ENCODE data around the gene CFLAR.

DNA sequence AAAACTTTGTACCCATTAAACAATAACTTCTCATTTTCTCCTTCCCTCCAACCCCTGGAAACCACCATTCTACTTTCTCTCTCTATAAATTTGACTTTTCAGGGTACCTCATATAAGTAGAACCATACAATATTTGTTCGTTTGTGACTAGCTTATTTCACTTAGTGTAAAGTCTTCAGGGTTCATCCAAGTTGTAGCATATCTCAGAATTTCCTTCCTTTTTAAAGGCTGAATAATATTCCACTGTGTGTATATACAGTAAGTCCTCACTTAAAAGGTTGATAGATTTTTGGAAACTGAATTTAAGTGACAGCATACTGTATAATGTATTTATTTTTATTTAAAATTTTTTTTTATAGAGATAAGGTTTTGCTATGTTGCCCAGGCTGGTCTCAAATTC lies 80.8 kb downstream of the CFLAR start:
- TF ChIP-seq, protein P1, sequence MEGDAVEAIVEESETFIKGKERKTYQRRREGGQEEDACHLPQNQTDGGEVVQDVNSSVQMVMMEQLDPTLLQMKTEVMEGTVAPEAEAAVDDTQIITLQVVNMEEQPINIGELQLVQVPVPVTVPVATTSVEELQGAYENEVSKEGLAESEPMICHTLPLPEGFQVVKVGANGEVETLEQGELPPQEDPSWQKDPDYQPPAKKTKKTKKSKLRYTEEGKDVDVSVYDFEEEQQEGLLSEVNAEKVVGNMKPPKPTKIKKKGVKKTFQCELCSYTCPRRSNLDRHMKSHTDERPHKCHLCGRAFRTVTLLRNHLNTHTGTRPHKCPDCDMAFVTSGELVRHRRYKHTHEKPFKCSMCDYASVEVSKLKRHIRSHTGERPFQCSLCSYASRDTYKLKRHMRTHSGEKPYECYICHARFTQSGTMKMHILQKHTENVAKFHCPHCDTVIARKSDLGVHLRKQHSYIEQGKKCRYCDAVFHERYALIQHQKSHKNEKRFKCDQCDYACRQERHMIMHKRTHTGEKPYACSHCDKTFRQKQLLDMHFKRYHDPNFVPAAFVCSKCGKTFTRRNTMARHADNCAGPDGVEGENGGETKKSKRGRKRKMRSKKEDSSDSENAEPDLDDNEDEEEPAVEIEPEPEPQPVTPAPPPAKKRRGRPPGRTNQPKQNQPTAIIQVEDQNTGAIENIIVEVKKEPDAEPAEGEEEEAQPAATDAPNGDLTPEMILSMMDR (IDR thresholded peaks at IDR 0.05 in 2 of 3, conservative IDR thresholded peaks at IDR 0.05 in 1 of 3; ENCODE audit: borderline replicate concordance in 1 of 3, insufficient read depth in 1 of 3, low read depth in 2 of 3, low read length in 2 of 3) = no peak
- TF ChIP-seq POLR2A (IDR thresholded peaks at IDR 0.05; ENCODE audit: borderline replicate concordance, extremely low read depth, insufficient read depth, insufficient read length) = no peak
- TF ChIP-seq, protein P2, sequence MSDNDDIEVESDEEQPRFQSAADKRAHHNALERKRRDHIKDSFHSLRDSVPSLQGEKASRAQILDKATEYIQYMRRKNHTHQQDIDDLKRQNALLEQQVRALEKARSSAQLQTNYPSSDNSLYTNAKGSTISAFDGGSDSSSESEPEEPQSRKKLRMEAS (IDR thresholded peaks at IDR 0.05) = no peak
- TF ChIP-seq, protein P3, sequence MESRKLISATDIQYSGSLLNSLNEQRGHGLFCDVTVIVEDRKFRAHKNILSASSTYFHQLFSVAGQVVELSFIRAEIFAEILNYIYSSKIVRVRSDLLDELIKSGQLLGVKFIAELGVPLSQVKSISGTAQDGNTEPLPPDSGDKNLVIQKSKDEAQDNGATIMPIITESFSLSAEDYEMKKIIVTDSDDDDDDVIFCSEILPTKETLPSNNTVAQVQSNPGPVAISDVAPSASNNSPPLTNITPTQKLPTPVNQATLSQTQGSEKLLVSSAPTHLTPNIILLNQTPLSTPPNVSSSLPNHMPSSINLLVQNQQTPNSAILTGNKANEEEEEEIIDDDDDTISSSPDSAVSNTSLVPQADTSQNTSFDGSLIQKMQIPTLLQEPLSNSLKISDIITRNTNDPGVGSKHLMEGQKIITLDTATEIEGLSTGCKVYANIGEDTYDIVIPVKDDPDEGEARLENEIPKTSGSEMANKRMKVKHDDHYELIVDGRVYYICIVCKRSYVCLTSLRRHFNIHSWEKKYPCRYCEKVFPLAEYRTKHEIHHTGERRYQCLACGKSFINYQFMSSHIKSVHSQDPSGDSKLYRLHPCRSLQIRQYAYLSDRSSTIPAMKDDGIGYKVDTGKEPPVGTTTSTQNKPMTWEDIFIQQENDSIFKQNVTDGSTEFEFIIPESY (IDR thresholded peaks at IDR 0.05; ENCODE audit: extremely low read depth, insufficient replicate concordance, low read length) = no peak
- TF ChIP-seq, protein P4, sequence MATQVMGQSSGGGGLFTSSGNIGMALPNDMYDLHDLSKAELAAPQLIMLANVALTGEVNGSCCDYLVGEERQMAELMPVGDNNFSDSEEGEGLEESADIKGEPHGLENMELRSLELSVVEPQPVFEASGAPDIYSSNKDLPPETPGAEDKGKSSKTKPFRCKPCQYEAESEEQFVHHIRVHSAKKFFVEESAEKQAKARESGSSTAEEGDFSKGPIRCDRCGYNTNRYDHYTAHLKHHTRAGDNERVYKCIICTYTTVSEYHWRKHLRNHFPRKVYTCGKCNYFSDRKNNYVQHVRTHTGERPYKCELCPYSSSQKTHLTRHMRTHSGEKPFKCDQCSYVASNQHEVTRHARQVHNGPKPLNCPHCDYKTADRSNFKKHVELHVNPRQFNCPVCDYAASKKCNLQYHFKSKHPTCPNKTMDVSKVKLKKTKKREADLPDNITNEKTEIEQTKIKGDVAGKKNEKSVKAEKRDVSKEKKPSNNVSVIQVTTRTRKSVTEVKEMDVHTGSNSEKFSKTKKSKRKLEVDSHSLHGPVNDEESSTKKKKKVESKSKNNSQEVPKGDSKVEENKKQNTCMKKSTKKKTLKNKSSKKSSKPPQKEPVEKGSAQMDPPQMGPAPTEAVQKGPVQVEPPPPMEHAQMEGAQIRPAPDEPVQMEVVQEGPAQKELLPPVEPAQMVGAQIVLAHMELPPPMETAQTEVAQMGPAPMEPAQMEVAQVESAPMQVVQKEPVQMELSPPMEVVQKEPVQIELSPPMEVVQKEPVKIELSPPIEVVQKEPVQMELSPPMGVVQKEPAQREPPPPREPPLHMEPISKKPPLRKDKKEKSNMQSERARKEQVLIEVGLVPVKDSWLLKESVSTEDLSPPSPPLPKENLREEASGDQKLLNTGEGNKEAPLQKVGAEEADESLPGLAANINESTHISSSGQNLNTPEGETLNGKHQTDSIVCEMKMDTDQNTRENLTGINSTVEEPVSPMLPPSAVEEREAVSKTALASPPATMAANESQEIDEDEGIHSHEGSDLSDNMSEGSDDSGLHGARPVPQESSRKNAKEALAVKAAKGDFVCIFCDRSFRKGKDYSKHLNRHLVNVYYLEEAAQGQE (IDR thresholded peaks at IDR 0.05; ENCODE audit: low read depth) = no peak
- no peak for TF ChIP-seq FOSL1 (IDR thresholded peaks at IDR 0.05; ENCODE audit: low read depth)
- no peak for TF ChIP-seq POLR2AphosphoS5 (IDR thresholded peaks at IDR 0.05; ENCODE audit: low read depth, low read length)
- TF ChIP-seq EGR1 (IDR thresholded peaks at IDR 0.05; ENCODE audit: low read depth) = no peak
- TF ChIP-seq SP1 (IDR thresholded peaks at IDR 0.05; ENCODE audit: low read depth) = no peak
- no peak for TF ChIP-seq YY1 (IDR thresholded peaks at IDR 0.05; ENCODE audit: extremely low read depth, insufficient replicate concordance, low read depth, low read length)

Measured in HCT116 (cell line).